Suprapubic skin (tissue), 4 donors: ENCODE results near the gene MYH6. TPM values are rescaled to one million over a fixed set of nuclear protein-coding genes. Genes with fewer than 3 reads are reported as not detected.
A peak's percentile ranks its signal among the peaks of the same experiment; 100 is the strongest.

ENCODE experiments used
- DNase-seq, 2 donors: peaks; one replicate each; pipeline ENCODE4 v3.0.0-alpha.2; 2019; ENCODE audit warnings: low spot score in 2 of 2
- H3K27ac ChIP-seq: fragments of 200-600 bp; sonication (generic); one replicate; pipeline ENCODE4 v1.5.1; 2019
- H3K27me3 ChIP-seq: fragments of 200-600 bp; sonication (generic); one replicate; pipeline ENCODE4 v1.5.1; 2019
- H3K36me3 ChIP-seq: fragments of 200-600 bp; sonication (generic); one replicate; pipeline ENCODE4 v1.5.1; 2019
- H3K4me1 ChIP-seq: fragments of 200-600 bp; sonication (generic); one replicate; pipeline ENCODE4 v1.5.1; 2019
- H3K4me3 ChIP-seq: fragments of 200-600 bp; sonication (generic); one replicate; pipeline ENCODE4 v1.5.1; 2019; ENCODE audit warnings: mild to moderate bottlenecking
- H3K9me3 ChIP-seq: fragments of 200-600 bp; sonication (generic); one replicate; pipeline ENCODE4 v1.5.1; 2019
- CTCF ChIP-seq, 2 donors: fragments of 200-600 bp in 1 of 2; fragments of 450-650 bp in 1 of 2; sonication (generic) in 1 of 2; IDR thresholded peaks; one replicate each; pipeline ENCODE4 v1.5.1; 2016 to 2019; ENCODE audit warnings: antibody characterized with exemption in 2 of 2, mild to moderate bottlenecking in 1 of 2, moderate library complexity in 1 of 2
- EP300 ChIP-seq: sonication (generic); formaldehyde crosslinking; IDR thresholded peaks from one replicate; pipeline ENCODE4 v1.6.1; 2017; ENCODE audit warnings: antibody characterized with exemption
- POLR2A ChIP-seq, 2 donors: fragments of 450-650 bp; IDR thresholded peaks; one replicate each; pipeline ENCODE4 v1.6.1; 2017; ENCODE audit warnings: antibody characterized with exemption in 2 of 2, mild to moderate bottlenecking in 2 of 2, moderate library complexity in 2 of 2
- POLR2AphosphoS5 ChIP-seq, 3 donors: sonication (generic); formaldehyde crosslinking; IDR thresholded peaks; one replicate each; pipeline ENCODE4 v1.6.1; 2017; ENCODE audit warnings: antibody characterized with exemption in 3 of 3
- WGBS: methylation state at CpG from one replicate; pipeline ENCODE4 v1.1.5; 2018; 5-methylcytosine and 5-hydroxymethylcytosine counted together
- total RNA-seq, 4 donors: library from RNA; depleted of rRNA; stranded (reverse); fragments of >200 nt; gene quantifications; one replicate each; pipeline ENCODE4 v1.1.0, GENCODE V29; 2016

The MYH6 gene
- total RNA-seq, 4 donors from 2014 or later: not detected

DNA sequence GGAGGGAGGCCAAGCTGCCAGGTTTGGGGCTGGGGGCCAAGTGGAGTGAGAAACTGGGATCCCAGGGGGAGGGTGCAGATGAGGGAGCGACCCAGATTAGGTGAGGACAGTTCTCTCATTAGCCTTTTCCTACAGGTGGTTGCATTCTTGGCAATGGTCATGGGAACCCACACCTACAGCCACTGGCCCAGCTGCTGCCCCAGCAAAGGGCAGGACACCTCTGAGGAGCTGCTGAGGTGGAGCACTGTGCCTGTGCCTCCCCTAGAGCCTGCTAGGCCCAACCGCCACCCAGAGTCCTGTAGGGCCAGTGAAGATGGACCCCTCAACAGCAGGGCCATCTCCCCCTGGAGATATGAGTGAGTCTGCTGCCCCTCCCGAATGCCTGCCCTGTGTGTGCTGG is 35.0 kb downstream of the MYH6 start:
- Histone ChIP-seq H3K27me3 (no peaks in the 10 kb centered on the region), H3K4me1 (peaks cover 13% of the 10 kb centered on the region), H3K9me3 (no peaks in the 10 kb centered on the region), H3K4me3 (no peak overlapping the region), H3K36me3 (no peaks in the 10 kb centered on the region), H3K27ac (no peak overlapping the region)
- WGBS: 83% methylated on average over 1 of the region's 3 CpGs
- no peak for DNase-seq
- TF ChIP-seq EP300 (no peak), POLR2A (IDR thresholded peaks at IDR 0.05) (no peak), CTCF (IDR thresholded peaks at IDR 0.05) (no peak), POLR2AphosphoS5 (IDR thresholded peaks at IDR 0.05) (no peak)

DNA sequence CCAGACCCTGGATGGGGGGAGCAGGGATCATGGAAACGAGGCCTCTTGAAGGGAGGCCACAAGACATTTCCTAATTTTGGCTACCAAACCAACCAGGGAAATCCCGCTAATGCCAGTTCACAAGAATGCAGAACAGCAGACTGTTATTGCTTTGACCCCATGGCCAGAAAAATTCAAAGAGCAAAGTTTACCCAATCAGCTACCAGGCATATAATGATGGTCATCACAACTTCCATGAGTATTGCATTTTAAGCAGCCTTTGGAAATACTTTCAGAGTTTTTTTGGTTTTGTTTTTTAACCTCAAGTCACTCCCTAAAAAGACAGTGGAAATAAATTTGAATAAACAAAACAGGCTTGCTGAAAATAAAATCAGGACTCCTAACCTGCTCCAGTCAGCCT is 35.6 kb downstream of the MYH6 start, which contains the start of gene IL25:
Gene IL25, plus strand, starts transcription at position 301 of the 400 bp plus-strand sequence.
- DNase-seq: no peak
- Histone ChIP-seq H3K4me3 (no peak within 1 kb of the TSS), H3K27ac (no peak within 1 kb of the TSS), H3K27me3 (no peaks in the 10 kb centered on the region), H3K36me3 (no peaks in the 10 kb centered on the region), H3K4me1 (peaks cover 15% of the 10 kb centered on the region), H3K9me3 (no peaks in the 10 kb centered on the region)
- 77% methylated on average over 2 of the region's 2 CpGs for WGBS
- TF ChIP-seq CTCF (IDR thresholded peaks at IDR 0.05) (no peak), POLR2AphosphoS5 (IDR thresholded peaks at IDR 0.05) (no peak), POLR2A (IDR thresholded peaks at IDR 0.05) (no peak), EP300 (no peak)

DNA sequence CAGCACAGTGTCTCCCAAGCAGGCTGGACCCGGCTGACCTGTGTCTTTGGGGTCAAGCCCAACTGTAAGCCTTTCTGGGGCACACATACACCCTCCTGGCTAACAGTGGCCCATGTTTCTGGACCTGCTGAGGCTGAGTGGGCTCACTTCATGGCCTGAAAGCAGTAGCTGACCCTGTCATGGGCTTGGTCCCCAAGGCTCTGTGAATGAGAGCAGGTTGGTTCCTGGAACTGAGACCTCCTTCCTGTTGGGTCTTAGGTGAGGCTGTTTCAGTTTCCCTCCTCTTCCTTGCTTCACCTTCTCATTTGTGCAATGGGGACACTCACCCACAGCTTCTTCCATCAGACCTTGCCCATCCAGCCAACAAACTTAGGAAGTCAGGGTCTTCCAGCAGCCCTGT is 36.2 kb downstream of the MYH6 start:
- WGBS: 100% methylated on average over 1 of the region's 1 CpG
- H3K27ac ChIP-seq: no peak overlapping the region
- H3K27me3 ChIP-seq: no peaks in the 10 kb centered on the region
- no peaks in the 10 kb centered on the region for H3K9me3 ChIP-seq
- H3K4me1 ChIP-seq: peaks cover 22% of the 10 kb centered on the region
- DNase-seq: no peak
- no peak for TF ChIP-seq POLR2AphosphoS5 (IDR thresholded peaks at IDR 0.05)
- no peak for TF ChIP-seq CTCF (IDR thresholded peaks at IDR 0.05)
- TF ChIP-seq EP300: no peak
- TF ChIP-seq POLR2A (IDR thresholded peaks at IDR 0.05): no peak
- H3K4me3 ChIP-seq: no peak overlapping the region
- H3K36me3 ChIP-seq: no peaks in the 10 kb centered on the region

DNA sequence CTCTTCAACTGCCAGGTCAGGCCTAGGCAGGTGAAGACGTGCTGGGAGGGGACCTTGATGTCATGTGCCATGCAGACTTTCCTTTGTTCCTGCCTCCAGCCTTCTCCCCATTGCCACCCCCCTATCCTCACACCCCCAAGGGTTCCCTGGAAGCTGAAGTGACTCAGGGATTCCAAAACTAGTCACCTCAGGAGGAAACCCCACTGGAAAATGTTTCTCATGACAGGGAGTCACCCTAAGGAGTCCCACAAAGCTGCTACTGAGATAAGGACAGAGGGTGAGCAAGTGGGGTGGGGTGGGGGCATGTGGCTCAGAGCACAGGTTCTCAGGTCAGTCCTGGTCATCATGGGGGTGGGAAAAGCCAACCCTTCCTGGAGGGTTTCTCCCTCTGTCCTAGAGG is 37.9 kb downstream of the MYH6 start:
- H3K4me3 ChIP-seq: no peak overlapping the region
- 25% methylated on average over 1 of the region's 1 CpG for WGBS
- H3K36me3 ChIP-seq: no peaks in the 10 kb centered on the region
- peaks cover 4% of the 10 kb centered on the region for H3K27me3 ChIP-seq
- no peak overlapping the region for H3K27ac ChIP-seq
- no peak for DNase-seq
- H3K4me1 ChIP-seq: peaks cover 36% of the 10 kb centered on the region
- TF ChIP-seq CTCF (IDR thresholded peaks at IDR 0.05) (no peak), POLR2A (IDR thresholded peaks at IDR 0.05) (no peak), EP300 (no peak), POLR2AphosphoS5 (IDR thresholded peaks at IDR 0.05) (no peak)
- H3K9me3 ChIP-seq: no peaks in the 10 kb centered on the region

GRCh38 chr14:23366426-23366921 is 41.6 kb downstream of the MYH6 start:
- H3K4me1 ChIP-seq: peaks cover 69% of the 10 kb centered on the region
- H3K36me3 ChIP-seq: no peaks in the 10 kb centered on the region
- no peaks in the 10 kb centered on the region for H3K9me3 ChIP-seq
- TF ChIP-seq CTCF (IDR thresholded peaks at IDR 0.05) (no peak), EP300 (no peak), POLR2A (IDR thresholded peaks at IDR 0.05) (no peak), POLR2AphosphoS5 (IDR thresholded peaks at IDR 0.05) (no peak)
- H3K27me3 ChIP-seq: peaks cover 12% of the 10 kb centered on the region
- WGBS: 7% methylated on average over 24 of the region's 34 CpGs
- H3K4me3 ChIP-seq: peak overlapping the region; percentile 66
- DNase-seq: peak; percentile 85 to 87
- peak overlapping the region; percentile 98 for H3K27ac ChIP-seq
